H1 (cell line): ENCODE results near the gene SCN8A. TPM values are rescaled to one million over a fixed set of nuclear protein-coding genes. Genes with fewer than 3 reads are reported as not detected.

ENCODE experiments used
- EZH2 ChIP-seq: fragments of 200-600 bp; sonication (generic); IDR thresholded peaks from 2 replicates; pipeline ENCODE4 v1.7.1; 2012; ENCODE audit warnings: low read depth, mild to moderate bottlenecking, moderate library complexity, low read length, inconsistent platforms; ENCODE audit not compliant: severe bottlenecking
- FOSL1 ChIP-seq: IDR thresholded peaks from 2 replicates; pipeline ENCODE4 v1.6.1; 2011; ENCODE audit warnings: mild to moderate bottlenecking, low read depth, low read length, moderate library complexity; ENCODE audit not compliant: insufficient read depth
- polyA plus RNA-seq, 7 experiments: library from polyadenylated mRNA; depleted of rRNA in 3 of 7; stranded (reverse) in 5 of 7; unstranded in 2 of 7; fragments of >200 nt in 5 of 7; fragments of 200-250 nt in 2 of 7; gene quantifications; 1 replicate in 5 of 7; 2 replicates in 1 of 7; 4 replicates in 1 of 7; pipeline versions ENCODE4 v1.2.1 to v1.2.3, GENCODE V29; 2011 to 2013; ENCODE audit warnings: missing spikeins in 2 of 7, mixed read lengths in 2 of 7
- total RNA-seq: library from RNA; stranded (reverse); fragmentation: NEBNext Ultra II Directional; extraction: Animal tissue kit (Norgen Biotek cat#: 25700); gene quantifications from 2 replicates; pipeline ENCODE4 v1.2.1, GENCODE V29; 2021

The SCN8A gene
- total and polyA plus RNA-seq, 2 of the 8 experiments (the other 6 are each of a cell fraction or from before 2014, with no cell fraction given): 6.3 to 10.7 TPM

- TF ChIP-seq EZH2 (no peak), FOSL1 (no peak)
These were observed 135.9 kb downstream of the SCN8A start (continued) for GRCh38 chr12:51726931-51727330.
